ENCODE measurements around the gene NTN3. TPM values are rescaled to one million over a fixed set of nuclear protein-coding genes. Genes with fewer than 3 reads are reported as not detected.
"Not testable (repeated sequence)": the region's sequence is repeated elsewhere in the genome, so short reads cannot be mapped to it uniquely, and the experiment has no call there.

Gene NTN3
- total and polyA plus RNA-seq, 8 donors: 1.7 to 6.7 (median 4.1) TPM; not detected in 1

- Histone ChIP-seq H3K36me3 (no peaks in the 10 kb centered on the region), H3K27ac (peak overlapping the region in 1 of 2 donors; percentile 9), H3K9me3 (no peaks in the 10 kb centered on the region), H3K4me3 (peak overlapping the region in 1 of 2 donors; percentile 84), H3K4me1 (peaks cover 28 to 68% of the 10 kb centered on the region in 2 donors), H3K27me3 (peaks cover 0 to 31% of the 10 kb centered on the region in 2 donors)
- no peak for TF ChIP-seq CTCF (IDR thresholded peaks at IDR 0.05)
- intact Hi-C loops (cut with DNase I): no loop called here
- DNase-seq (no peak), ATAC-seq (no peak)
Measured at GRCh38 chr16:2476345-2476720, 5.2 kb downstream of the NTN3 start.

GRCh38 chr16:2476741-2477140 is 5.6 kb downstream of the NTN3 start:
- DNase-seq (no peak), ATAC-seq (peak; percentile 3)
- TF ChIP-seq CTCF (IDR thresholded peaks at IDR 0.05): no peak
- Histone ChIP-seq H3K27me3 (peaks cover 0 to 26% of the 10 kb centered on the region in 2 donors), H3K36me3 (no peaks in the 10 kb centered on the region), H3K4me3 (peak overlapping the region in 1 of 2 donors; percentile 84), H3K4me1 (peaks cover 29 to 67% of the 10 kb centered on the region in 2 donors), H3K9me3 (no peaks in the 10 kb centered on the region), H3K27ac (peak overlapping the region in 1 of 2 donors; percentile 9)
- intact Hi-C loops (cut with DNase I): no loop called here

GRCh38 chr16:2477327-2477726 is 6.2 kb downstream of the NTN3 start:
- no peaks in the 10 kb centered on the region for H3K9me3 ChIP-seq
- H3K4me1 ChIP-seq: peaks cover 27 to 66% of the 10 kb centered on the region in 2 donors
- peak overlapping the region in 1 of 2 donors; percentile 9 for H3K27ac ChIP-seq
- H3K36me3 ChIP-seq: no peaks in the 10 kb centered on the region
- DNase-seq (no peak), ATAC-seq (no peak)
- peaks cover 0 to 21% of the 10 kb centered on the region in 2 donors for H3K27me3 ChIP-seq
- no peak for TF ChIP-seq CTCF (IDR thresholded peaks at IDR 0.05)
- no peak overlapping the region for H3K4me3 ChIP-seq
- intact Hi-C loops (cut with DNase I): no loop called here

- no peak for TF ChIP-seq CTCF (IDR thresholded peaks at IDR 0.05)
Measured at GRCh38 chr16:2478279-2478678, 7.2 kb downstream of the NTN3 start.

GRCh38 chr16:2479996-2480395 is 8.9 kb downstream of the NTN3 start:
- H3K9me3 ChIP-seq; H3K27me3 ChIP-seq; H3K36me3 ChIP-seq; ATAC-seq; DNase-seq; H3K27ac ChIP-seq; H3K4me3 ChIP-seq; intact Hi-C loops (cut with DNase I): not testable (repeated sequence)
- peaks cover 38 to 66% of the 10 kb centered on the region in 2 donors for H3K4me1 ChIP-seq

More at GRCh38 chr16:2478279-2478678, 7.2 kb downstream of the NTN3 start:
- ATAC-seq (no peak), DNase-seq (no peak)
- no peak overlapping the region for H3K27ac ChIP-seq
- H3K4me1 ChIP-seq: peaks cover 35 to 67% of the 10 kb centered on the region in 2 donors
- intact Hi-C loops (cut with DNase I): no loop called here
- H3K9me3 ChIP-seq: no peaks in the 10 kb centered on the region
- H3K4me3 ChIP-seq: no peak overlapping the region
- no peaks in the 10 kb centered on the region for H3K36me3 ChIP-seq
- peaks cover 0 to 11% of the 10 kb centered on the region in 2 donors for H3K27me3 ChIP-seq

- Histone ChIP-seq H3K4me3 (no peak overlapping the region), H3K36me3 (peaks cover 0 to 4% of the 10 kb centered on the region in 2 donors), H3K27me3 (no peaks in the 10 kb centered on the region), H3K27ac (peak overlapping the region; percentile 9 to 44), H3K9me3 (no peaks in the 10 kb centered on the region), H3K4me1 (peaks cover 34 to 68% of the 10 kb centered on the region in 2 donors)
- no peak for TF ChIP-seq CTCF (IDR thresholded peaks at IDR 0.05)
- ATAC-seq (peak; percentile 79), DNase-seq (peak in 1 of 4 donors; percentile 83)
- intact Hi-C loops (cut with DNase I): no loop called here
Measured at GRCh38 chr16:2480948-2481347, 9.9 kb downstream of the NTN3 start.

Measured in left lung (tissue), 10 donors.